Mesenchymal stem cell (in vitro differentiated cells and primary cell): ENCODE results near the gene RETN.

Source experiments
- DNase-seq: peaks from one replicate; pipeline ENCODE4 v3.0.0-alpha.2; 2013
- H2AFZ ChIP-seq: one replicate; pipeline ENCODE4 v1.6.1; 2013; ENCODE audit warnings: low read depth, mild to moderate bottlenecking, control low read depth, inconsistent platforms, low read length, moderate library complexity
- H2AK5ac ChIP-seq: 2 replicates; pipeline ENCODE4 v1.6.1; 2013; ENCODE audit warnings: low read length, moderate library complexity, mild to moderate bottlenecking, inconsistent platforms; ENCODE audit not compliant: severe bottlenecking
- H2BK120ac ChIP-seq: one replicate; pipeline ENCODE4 v1.6.1; 2013; ENCODE audit warnings: low read depth, mild to moderate bottlenecking, inconsistent platforms, low read length, moderate library complexity
- H2BK12ac ChIP-seq, 2 experiments: one replicate each; pipeline ENCODE4 v1.6.1; 2013; ENCODE audit warnings: inconsistent platforms in 2 of 2, low read length in 2 of 2, mild to moderate bottlenecking in 2 of 2, moderate library complexity in 2 of 2, control low read depth in 1 of 2
- H2BK15ac ChIP-seq: one replicate; pipeline ENCODE4 v1.6.1; 2013; ENCODE audit warnings: mild to moderate bottlenecking, low read depth, inconsistent platforms; ENCODE audit not compliant: poor library complexity, severe bottlenecking
- H2BK5ac ChIP-seq: 2 replicates; pipeline ENCODE4 v1.6.1; 2013; ENCODE audit warnings: low read depth, mild to moderate bottlenecking, low read length, control low read depth, inconsistent platforms; ENCODE audit not compliant: poor library complexity, severe bottlenecking
- H3K14ac ChIP-seq, 2 experiments: one replicate each; pipeline ENCODE4 v1.6.1; 2013; ENCODE audit warnings: inconsistent platforms in 2 of 2, low read length in 2 of 2, control low read depth in 1 of 2, mild to moderate bottlenecking in 1 of 2, moderate library complexity in 1 of 2
- H3K18ac ChIP-seq, 2 experiments: one replicate each; pipeline ENCODE4 v1.6.1; 2013; ENCODE audit warnings: inconsistent platforms in 2 of 2, low read length in 2 of 2, control low read depth in 1 of 2, low read depth in 1 of 2, mild to moderate bottlenecking in 1 of 2
- H3K23ac ChIP-seq, 2 experiments: one replicate each; pipeline ENCODE4 v1.6.1; 2013; ENCODE audit warnings: inconsistent platforms in 2 of 2, low read length in 2 of 2, mild to moderate bottlenecking in 2 of 2, moderate library complexity in 2 of 2, control low read depth in 1 of 2
- H3K27ac ChIP-seq: 2 replicates; pipeline ENCODE4 v1.5.1; 2013; ENCODE audit warnings: mild to moderate bottlenecking, moderate library complexity, low read length, control low read depth, inconsistent platforms; ENCODE audit not compliant: poor library complexity, severe bottlenecking
- H3K27me3 ChIP-seq, 2 experiments: 2 replicates each; pipeline versions ENCODE4 v1.6.1 to v1.7.0; 2013; ENCODE audit warnings: low read length in 2 of 2, mild to moderate bottlenecking in 2 of 2, moderate library complexity in 2 of 2, control low read depth in 1 of 2, inconsistent platforms in 1 of 2; ENCODE audit not compliant: control insufficient read depth in 1 of 2, insufficient read depth in 1 of 2
- H3K36me3 ChIP-seq, 2 experiments: 2 replicates each; pipeline versions ENCODE4 v1.6.1 to v1.7.0; 2013; ENCODE audit warnings: low read length in 2 of 2, control low read depth in 1 of 2, inconsistent platforms in 1 of 2, low read depth in 1 of 2, mild to moderate bottlenecking in 1 of 2; ENCODE audit not compliant: insufficient read depth in 2 of 2, control insufficient read depth in 1 of 2
- H3K4ac ChIP-seq, 2 experiments: one replicate each; pipeline ENCODE4 v1.6.1; 2013; ENCODE audit warnings: inconsistent platforms in 2 of 2, low read length in 2 of 2, mild to moderate bottlenecking in 2 of 2, moderate library complexity in 2 of 2, control low read depth in 1 of 2, low read depth in 1 of 2
- H3K4me1 ChIP-seq: 2 replicates; pipeline ENCODE4 v1.6.1; 2013; ENCODE audit warnings: low read depth, low read length, control low read depth; ENCODE audit not compliant: control insufficient read depth, insufficient read depth
- H3K4me2 ChIP-seq: 2 replicates; pipeline ENCODE4 v1.6.1; 2013; ENCODE audit warnings: low read length, mild to moderate bottlenecking, inconsistent platforms; ENCODE audit not compliant: poor library complexity, severe bottlenecking
- H3K4me3 ChIP-seq, 2 experiments: 2 replicates each; pipeline versions ENCODE4 v1.5.1 to v1.7.0; 2013; ENCODE audit warnings: low read length in 2 of 2, mild to moderate bottlenecking in 2 of 2, control low read depth in 1 of 2, low read depth in 1 of 2; ENCODE audit not compliant: insufficient read depth in 1 of 2
- H3K79me1 ChIP-seq: replicated peaks from 2 replicates; pipeline ENCODE4 v1.6.1; 2013; ENCODE audit warnings: mild to moderate bottlenecking, control low read depth, low read length, inconsistent platforms; ENCODE audit not compliant: poor library complexity, severe bottlenecking
- H3K9ac ChIP-seq: 2 replicates; pipeline ENCODE4 v1.7.0; 2013; ENCODE audit warnings: mild to moderate bottlenecking, low read length, moderate library complexity
- H3K9me3 ChIP-seq: 2 replicates; pipeline ENCODE4 v1.7.0; 2013; ENCODE audit warnings: mild to moderate bottlenecking, low read length; ENCODE audit not compliant: control insufficient read depth
- H4K8ac ChIP-seq: one replicate; pipeline ENCODE4 v1.6.1; 2013; ENCODE audit warnings: inconsistent platforms, mild to moderate bottlenecking, low read length, moderate library complexity
- H4K91ac ChIP-seq: one replicate; pipeline ENCODE4 v1.6.1; 2013; ENCODE audit warnings: mild to moderate bottlenecking, low read length, inconsistent platforms
- whole genome bisulfite sequencing: methylation state at CpG from one replicate; pipeline ENCODE4 v1.1.7; 2013; ENCODE audit warnings: mixed read lengths; 5-methylcytosine and 5-hydroxymethylcytosine counted together

Gene RETN

GRCh38 chr19:7710616-7711015 lies 41.8 kb downstream of the RETN start:
- Histone ChIP-seq H2BK15ac (no peak overlapping the region), H3K79me1 (no peaks in the 10 kb centered on the region), H4K91ac (no peak overlapping the region), H2BK5ac (no peak overlapping the region), H3K4me1 (no peaks in the 10 kb centered on the region), H2AFZ (no peak overlapping the region), H3K9ac (no peak overlapping the region), H3K9me3 (no peaks in the 10 kb centered on the region), H3K4me3 (no peak overlapping the region), H3K14ac (no peak overlapping the region), H3K4me2 (no peak overlapping the region), H3K23ac (no peak overlapping the region), H3K36me3 (no peaks in the 10 kb centered on the region), H3K27me3 (peaks cover 0 to 25% of the 10 kb centered on the region in 2 experiments), H2AK5ac (no peak overlapping the region), H4K8ac (no peak overlapping the region), H3K18ac (no peak overlapping the region), H2BK120ac (no peak overlapping the region), H3K27ac (no peak overlapping the region), H2BK12ac (no peak overlapping the region), H3K4ac (no peak overlapping the region)
- DNase-seq, result no peak
- 81% methylated on average over 5 of the region's 5 CpGs for WGBS

- H3K9me3 ChIP-seq, result peaks cover 2% of the 10 kb centered on the region
Measured at GRCh38 chr19:7715671-7716070, 46.8 kb downstream of the RETN start.

GRCh38 chr19:7716762-7717161 lies 47.9 kb downstream of the RETN start:
- no peak overlapping the region for H4K8ac ChIP-seq
- no peak for DNase-seq
- peaks cover 0 to 12% of the 10 kb centered on the region in 2 experiments for H3K27me3 ChIP-seq
- no peak overlapping the region for H3K18ac ChIP-seq
- H3K4me1 ChIP-seq, result no peaks in the 10 kb centered on the region
- H3K4ac ChIP-seq, result no peak overlapping the region
- no peak overlapping the region for H2BK12ac ChIP-seq
- no peak overlapping the region for H2AFZ ChIP-seq
- no peak overlapping the region for H3K9ac ChIP-seq
- H3K36me3 ChIP-seq, result no peaks in the 10 kb centered on the region
- H3K23ac ChIP-seq, result no peak overlapping the region
- H4K91ac ChIP-seq, result no peak overlapping the region
- H3K79me1 ChIP-seq, result no peaks in the 10 kb centered on the region
- H3K4me3 ChIP-seq, result no peak overlapping the region
- H3K27ac ChIP-seq, result no peak overlapping the region
- no peak overlapping the region for H3K4me2 ChIP-seq
- H2BK5ac ChIP-seq, result no peak overlapping the region
- no peak overlapping the region for H2AK5ac ChIP-seq
- no peak overlapping the region for H3K14ac ChIP-seq
- no peak overlapping the region for H2BK15ac ChIP-seq
- WGBS, result 50% methylated on average over 1 of the region's 1 CpG
- peaks cover 2% of the 10 kb centered on the region for H3K9me3 ChIP-seq
- H2BK120ac ChIP-seq, result no peak overlapping the region

More at GRCh38 chr19:7715671-7716070, 46.8 kb downstream of the RETN start:
- no peak overlapping the region for H2BK15ac ChIP-seq
- H3K4ac ChIP-seq, result no peak overlapping the region
- no peak overlapping the region for H3K14ac ChIP-seq
- DNase-seq, result no peak
- H3K23ac ChIP-seq, result no peak overlapping the region
- H4K91ac ChIP-seq, result no peak overlapping the region
- H2BK5ac ChIP-seq, result no peak overlapping the region
- H2BK120ac ChIP-seq, result no peak overlapping the region
- no CpG with 5 or more reads among the region's 1 CpG for WGBS
- no peak overlapping the region for H2AFZ ChIP-seq
- H3K79me1 ChIP-seq, result no peaks in the 10 kb centered on the region
- no peak overlapping the region for H3K27ac ChIP-seq
- no peak overlapping the region for H4K8ac ChIP-seq
- H3K27me3 ChIP-seq, result peaks cover 0 to 12% of the 10 kb centered on the region in 2 experiments
- H3K4me2 ChIP-seq, result no peak overlapping the region
- no peak overlapping the region for H2BK12ac ChIP-seq
- no peak overlapping the region for H2AK5ac ChIP-seq
- H3K9ac ChIP-seq, result no peak overlapping the region
- H3K4me3 ChIP-seq, result no peak overlapping the region
- no peaks in the 10 kb centered on the region for H3K4me1 ChIP-seq
- H3K36me3 ChIP-seq, result no peaks in the 10 kb centered on the region
- no peak overlapping the region for H3K18ac ChIP-seq

GRCh38 chr19:7718668-7719067 lies 49.8 kb downstream of the RETN start:
- Histone ChIP-seq H3K79me1 (no peaks in the 10 kb centered on the region), H2BK120ac (no peak overlapping the region), H4K8ac (no peak overlapping the region), H3K18ac (no peak overlapping the region), H3K27ac (no peak overlapping the region), H3K4me2 (no peak overlapping the region), H3K14ac (no peak overlapping the region), H2BK12ac (no peak overlapping the region), H2AK5ac (no peak overlapping the region), H3K9me3 (peaks cover 2% of the 10 kb centered on the region), H3K36me3 (no peaks in the 10 kb centered on the region), H2BK5ac (no peak overlapping the region), H4K91ac (no peak overlapping the region), H2BK15ac (no peak overlapping the region), H3K27me3 (peaks cover 0 to 25% of the 10 kb centered on the region in 2 experiments), H3K9ac (no peak overlapping the region), H3K4ac (no peak overlapping the region), H3K23ac (no peak overlapping the region), H3K4me1 (no peaks in the 10 kb centered on the region), H3K4me3 (no peak overlapping the region), H2AFZ (no peak overlapping the region)
- no peak for DNase-seq
- WGBS, result 71% methylated on average over 8 of the region's 8 CpGs
